Measurements from ENCODE around the gene WBP2.
"Not testable (repeated sequence)": the region's sequence is repeated elsewhere in the genome, so short reads cannot be mapped to it uniquely, and the experiment has no call there.

Gene WBP2

GRCh38 chr17:75853433-75853832, 1.7 kb downstream of the WBP2 start:
- no peak for TF ChIP-seq PAX5 (IDR thresholded peaks at IDR 0.05; ENCODE audit: insufficient read depth, low read length, severe bottlenecking)
- FAIRE-seq (no peak), DNase-seq (ENCODE audit: insufficient read length, low spot score) (no peak)

- FAIRE-seq; DNase-seq (ENCODE audit: insufficient read length, low spot score): not testable (repeated sequence)
Observed at GRCh38 chr17:75851693-75851991, 3.5 kb downstream of the WBP2 start.

- TF ChIP-seq TAF1 (IDR thresholded peaks at IDR 0.05; ENCODE audit: low read depth, low read length) (no peak), POU2F2 (IDR thresholded peaks at IDR 0.05; ENCODE audit: low read depth, low read length) (no peak), PAX5 (IDR thresholded peaks at IDR 0.05; ENCODE audit: insufficient read depth, low read length, severe bottlenecking) (no peak), POLR2AphosphoS5 (IDR thresholded peaks at IDR 0.05; ENCODE audit: low read depth, low read length) (no peak), SPI1 (IDR thresholded peaks at IDR 0.05; ENCODE audit: low read depth, low read length) (no peak), POLR2A (IDR thresholded peaks at IDR 0.05; ENCODE audit: low read depth, low read length) (no peak)
- no peak for DNase-seq (ENCODE audit: insufficient read length, low spot score)
- no peak for FAIRE-seq
Observed at GRCh38 chr17:75850928-75851692, 4.0 kb downstream of the WBP2 start.

GRCh38 chr17:75849724-75850123, 5.4 kb downstream of the WBP2 start:
- TF ChIP-seq POLR2A (IDR thresholded peaks at IDR 0.05; ENCODE audit: low read depth, low read length) (no peak), POU2F2 (IDR thresholded peaks at IDR 0.05; ENCODE audit: low read depth, low read length) (no peak)
- no peak for DNase-seq (ENCODE audit: insufficient read length, low spot score)
- FAIRE-seq = no peak

GRCh38 chr17:75849279-75849646, 5.9 kb downstream of the WBP2 start:
- DNase-seq (ENCODE audit: insufficient read length, low spot score) (no peak), FAIRE-seq (no peak)
- TF ChIP-seq POU2F2 (IDR thresholded peaks at IDR 0.05; ENCODE audit: low read depth, low read length) (no peak), POLR2A (IDR thresholded peaks at IDR 0.05; ENCODE audit: low read depth, low read length) (no peak), POLR2AphosphoS5 (IDR thresholded peaks at IDR 0.05; ENCODE audit: low read depth, low read length) (no peak), TAF1 (IDR thresholded peaks at IDR 0.05; ENCODE audit: low read depth, low read length) (no peak), PAX5 (IDR thresholded peaks at IDR 0.05; ENCODE audit: insufficient read depth, low read length, severe bottlenecking) (no peak), SPI1 (IDR thresholded peaks at IDR 0.05; ENCODE audit: low read depth, low read length) (no peak)

- TF ChIP-seq PAX5 (IDR thresholded peaks at IDR 0.05; ENCODE audit: insufficient read depth, low read length, severe bottlenecking) (no peak), POLR2AphosphoS5 (IDR thresholded peaks at IDR 0.05; ENCODE audit: low read depth, low read length) (no peak), POU2F2 (IDR thresholded peaks at IDR 0.05; ENCODE audit: low read depth, low read length) (no peak), TAF1 (IDR thresholded peaks at IDR 0.05; ENCODE audit: low read depth, low read length) (no peak), POLR2A (IDR thresholded peaks at IDR 0.05; ENCODE audit: low read depth, low read length) (no peak), SPI1 (IDR thresholded peaks at IDR 0.05; ENCODE audit: low read depth, low read length) (no peak)
- DNase-seq (ENCODE audit: insufficient read length, low spot score) (peak; percentile 52), FAIRE-seq (peak; percentile 71)
Observed at GRCh38 chr17:75848523-75849278, 6.4 kb downstream of the WBP2 start.

GRCh38 chr17:75847614-75848522, 7.3 kb downstream of the WBP2 start:
- DNase-seq (ENCODE audit: insufficient read length, low spot score) (no peak), FAIRE-seq (no peak)
- no peak for TF ChIP-seq TAF1 (IDR thresholded peaks at IDR 0.05; ENCODE audit: low read depth, low read length)
- no peak for TF ChIP-seq POU2F2 (IDR thresholded peaks at IDR 0.05; ENCODE audit: low read depth, low read length)
- TF ChIP-seq SPI1 (IDR thresholded peaks at IDR 0.05; ENCODE audit: low read depth, low read length) = no peak
- no peak for TF ChIP-seq POLR2AphosphoS5 (IDR thresholded peaks at IDR 0.05; ENCODE audit: low read depth, low read length)
- TF ChIP-seq POLR2A (IDR thresholded peaks at IDR 0.05; ENCODE audit: low read depth, low read length) = no peak
- TF ChIP-seq PAX5 (IDR thresholded peaks at IDR 0.05; ENCODE audit: insufficient read depth, low read length, severe bottlenecking) = no peak

- DNase-seq (ENCODE audit: insufficient read length, low spot score) (peak; percentile 7), FAIRE-seq (no peak)
- TF ChIP-seq POLR2A (IDR thresholded peaks at IDR 0.05; ENCODE audit: low read depth, low read length) (no peak), POU2F2 (IDR thresholded peaks at IDR 0.05; ENCODE audit: low read depth, low read length) (no peak), PAX5 (IDR thresholded peaks at IDR 0.05; ENCODE audit: insufficient read depth, low read length, severe bottlenecking) (no peak), POLR2AphosphoS5 (IDR thresholded peaks at IDR 0.05; ENCODE audit: low read depth, low read length) (no peak), TAF1 (IDR thresholded peaks at IDR 0.05; ENCODE audit: low read depth, low read length) (no peak), SPI1 (IDR thresholded peaks at IDR 0.05; ENCODE audit: low read depth, low read length) (no peak)
Observed at GRCh38 chr17:75846692-75847613, 8.2 kb downstream of the WBP2 start.

Data from GM12891 (cell line).